IMR-90 (cell line): Measurements from ENCODE around the gene RAB5B. TPM values are rescaled to one million over a fixed set of nuclear protein-coding genes. Genes with fewer than 3 reads are reported as not detected.

ENCODE experiments used
- ATAC-seq: fragments of 200-7000 bp; cut with Tn5 transposase; 2 replicates; pipeline ENCODE4 v1.9.1; 2020; ENCODE audit warnings: low read depth, mild to moderate bottlenecking, moderate library complexity
- BruUV-seq: library from RNA; stranded (reverse); fragments of 400-500 nt; replicated peaks from 2 replicates; lab custom pipeline; 2021; lab: Mats Ljungman, UMichigan
- CTCF ChIA-PET: fragments of 300-600 bp; formaldehyde crosslinking; extraction: SDS; loops from one replicate; lab custom pipeline; 2021; ENCODE audit warnings: antibody characterized with exemption; lab: Yijun Ruan, JAX
- POLR2A ChIA-PET: fragments of 300-600 bp; sonication (Branson Sonifier 250); formaldehyde crosslinking; loops from one replicate; lab custom pipeline; 2022; ENCODE audit warnings: antibody characterized with exemption; ENCODE audit not compliant: unreplicated experiment; lab: Charles Lee
- DNase-seq: peaks from one replicate; pipeline ENCODE4 v3.0.0; 2013
- H2AFZ ChIP-seq: replicated peaks from 2 replicates; pipeline ENCODE3; 2013; ENCODE audit warnings: low read length, mild to moderate bottlenecking; ENCODE audit not compliant: poor library complexity
- H2AK5ac ChIP-seq: 2 replicates; pipeline ENCODE4 v1.6.1; 2013; ENCODE audit warnings: low read depth, low read length, inconsistent platforms
- H2AK9ac ChIP-seq: replicated peaks from 2 replicates; pipeline ENCODE3; 2013; ENCODE audit warnings: mild to moderate bottlenecking, low read depth, low read length, moderate library complexity; ENCODE audit not compliant: poor library complexity
- H2BK120ac ChIP-seq: 2 replicates; pipeline ENCODE4 v1.6.1; 2013; ENCODE audit warnings: low read depth, low read length, inconsistent platforms
- H2BK15ac ChIP-seq: 3 replicates; pipeline ENCODE4 v1.6.1; 2013; ENCODE audit warnings: low read depth, low read length, inconsistent platforms
- H2BK20ac ChIP-seq: 2 replicates; pipeline ENCODE4 v1.6.1; 2013; ENCODE audit warnings: low read depth, mild to moderate bottlenecking, inconsistent platforms, low read length, moderate library complexity
- H2BK5ac ChIP-seq: 2 replicates; pipeline ENCODE4 v1.6.1; 2013; ENCODE audit warnings: mild to moderate bottlenecking, low read depth, low read length, inconsistent platforms; ENCODE audit not compliant: poor library complexity, severe bottlenecking
- H3K14ac ChIP-seq: replicated peaks from 2 replicates; pipeline ENCODE4 v1.6.1; 2013; ENCODE audit warnings: low read depth, low read length, inconsistent platforms
- H3K18ac ChIP-seq: 2 replicates; pipeline ENCODE4 v1.6.1; 2013; ENCODE audit warnings: low read depth, low read length, control low read depth
- H3K23ac ChIP-seq: 2 replicates; pipeline ENCODE4 v1.6.1; 2013; ENCODE audit warnings: low read depth, low read length, inconsistent platforms
- H3K27ac ChIP-seq: 2 replicates; pipeline ENCODE4 v1.5.1; 2013; ENCODE audit warnings: mild to moderate bottlenecking, control low read depth, low read length; ENCODE audit not compliant: insufficient read depth
- H3K27me3 ChIP-seq: 2 replicates; pipeline ENCODE4 v1.6.1; 2013; ENCODE audit warnings: low read length; ENCODE audit not compliant: control insufficient read depth, insufficient read depth
- H3K36me3 ChIP-seq: 2 replicates; pipeline ENCODE4 v1.6.1; 2013; ENCODE audit warnings: low read length, mixed read lengths; ENCODE audit not compliant: control insufficient read depth, insufficient read depth
- H3K4ac ChIP-seq: 2 replicates; pipeline ENCODE4 v1.6.1; 2013; ENCODE audit warnings: low read depth, low read length, inconsistent platforms
- H3K4me1 ChIP-seq: 2 replicates; pipeline ENCODE4 v1.6.1; 2013; ENCODE audit warnings: low read length, mixed read lengths; ENCODE audit not compliant: control insufficient read depth, insufficient read depth
- H3K4me2 ChIP-seq: 2 replicates; pipeline ENCODE4 v1.6.1; 2013; ENCODE audit warnings: low read depth, mild to moderate bottlenecking, control low read depth, low read length, moderate library complexity
- H3K4me3 ChIP-seq: 2 replicates; pipeline ENCODE4 v1.5.1; 2013; ENCODE audit warnings: low read depth, mild to moderate bottlenecking, control low read depth, low read length, moderate library complexity; ENCODE audit not compliant: insufficient read depth
- H3K56ac ChIP-seq: 2 replicates; pipeline ENCODE4 v1.6.1; 2013; ENCODE audit warnings: low read length, inconsistent platforms; ENCODE audit not compliant: insufficient read depth; ENCODE audit errors: extremely low read depth
- H3K79me1 ChIP-seq, 2 experiments: 2 replicates each; pipeline ENCODE4 v1.6.1; 2013; ENCODE audit warnings: low read length in 2 of 2, inconsistent platforms in 1 of 2, low read depth in 1 of 2
- H3K9ac ChIP-seq: 2 replicates; pipeline ENCODE4 v1.6.1; 2013; ENCODE audit warnings: low read depth, low read length, control low read depth
- H3K9me1 ChIP-seq: 2 replicates; pipeline ENCODE4 v1.6.1; 2013; ENCODE audit warnings: low read length, inconsistent platforms; ENCODE audit not compliant: insufficient read depth
- H3K9me3 ChIP-seq: 2 replicates; pipeline ENCODE4 v1.6.1; 2013; ENCODE audit warnings: low read length; ENCODE audit not compliant: control insufficient read depth, insufficient read depth
- H4K20me1 ChIP-seq: 2 replicates; pipeline ENCODE4 v1.6.1; 2013; ENCODE audit warnings: low read length, inconsistent platforms; ENCODE audit not compliant: insufficient read depth
- H4K5ac ChIP-seq: 2 replicates; pipeline ENCODE4 v1.6.1; 2013; ENCODE audit warnings: mild to moderate bottlenecking, low read depth, low read length, control low read depth
- H4K8ac ChIP-seq, 2 experiments: 2 replicates each; pipeline ENCODE4 v1.6.1; 2013; ENCODE audit warnings: low read depth in 2 of 2, low read length in 2 of 2, control low read depth in 1 of 2, inconsistent platforms in 1 of 2
- H4K91ac ChIP-seq: 2 replicates; pipeline ENCODE4 v1.6.1; 2013; ENCODE audit warnings: low read depth, low read length, inconsistent platforms; ENCODE audit not compliant: insufficient read depth
- BHLHE40 ChIP-seq: fragments of 150-350 bp; IDR thresholded peaks from 2 replicates; pipeline ENCODE4 v1.6.1; 2016; ENCODE audit warnings: mild to moderate bottlenecking, low read depth, low read length
- CHD1 ChIP-seq: IDR thresholded peaks from 2 replicates; pipeline ENCODE4 v1.6.1; 2012; ENCODE audit warnings: low read depth, low read length, improper control_type of control experiment
- POLR2A ChIP-seq: IDR thresholded peaks from 2 replicates; pipeline ENCODE4 v1.6.1; 2012; ENCODE audit warnings: mild to moderate bottlenecking, low read depth, low read length
- RFX5 ChIP-seq: IDR thresholded peaks from 2 replicates; pipeline ENCODE4 v1.8.0; 2012; ENCODE audit warnings: low read depth, mild to moderate bottlenecking, low read length, moderate library complexity
- SMC3 ChIP-seq: fragments of 150-350 bp; IDR thresholded peaks from 2 replicates; pipeline ENCODE4 v1.6.1; 2016; ENCODE audit warnings: low read depth, mild to moderate bottlenecking, antibody characterized with exemption, low read length, moderate library complexity
- WGBS, 2 experiments: methylation state at CpG; one replicate each; pipeline versions ENCODE4 v1.1.5 to v1.1.7; 2013; ENCODE audit warnings: missing lambda C conversion rate in 2 of 2; ENCODE audit not compliant: insufficient read length in 1 of 2; ENCODE audit errors: extremely low coverage in 2 of 2; 5-methylcytosine and 5-hydroxymethylcytosine counted together
- dilution Hi-C: fragments of 300-500 bp; cut with HindIII; formaldehyde crosslinking; loops from one replicate; pipeline ENCODE4 v1.14.3; 2018; ENCODE audit warnings: low sequenced_read_pairs; ENCODE audit not compliant: unreplicated experiment
- in situ Hi-C: fragments of 300-500 bp; cut with MboI; formaldehyde crosslinking; loops from 3 replicates; pipeline ENCODE4 v1.14.3; 2019; ENCODE audit warnings: low sequenced_read_pairs, inconsistent platforms, mixed read lengths
- intact Hi-C: fragments of 100-400 bp; cut with micrococcal nuclease; formaldehyde crosslinking; loops from 2 replicates; pipeline ENCODE4 v1.10.0; 2022
- polyA plus RNA-seq, 3 experiments: library from polyadenylated mRNA; depleted of rRNA; stranded (reverse); fragments of >200 nt; gene quantifications; 2 replicates each; pipeline ENCODE4 v1.2.3, GENCODE V29; 2012; ENCODE audit warnings: low replicate concordance in 1 of 3
- total RNA-seq: library from RNA; depleted of rRNA; stranded (reverse); fragments of >200 nt; gene quantifications from 2 replicates; pipeline ENCODE4 v1.2.3, GENCODE V29; 2012
- TF ChIP-seq, protein P1 (sequence below): fragments of 150-350 bp; IDR thresholded peaks from 2 replicates; pipeline ENCODE4 v1.6.1; 2017; ENCODE audit warnings: mild to moderate bottlenecking, antibody characterized with exemption, low read length, low read depth

The RAB5B gene
- total and polyA plus RNA-seq, 2 of the 4 experiments (the other 2 are of a cell fraction), result 56.5 to 99.2 TPM

- no TSS peak for BruUV-seq
- ChIA-PET CTCF (no interaction called here), POLR2A (no interaction called here)
- DNase-seq (no peak), ATAC-seq (peak; percentile 15)
- H4K91ac ChIP-seq, result peak within 1 kb of the TSS; percentile 86; the same call in 1 of the 2 replicates
- peak within 1 kb of the TSS; percentile 63 for H3K4me3 ChIP-seq
- peak within 1 kb of the TSS; percentile 93 for H3K14ac ChIP-seq
- peak within 1 kb of the TSS; percentile 95 for H3K4me2 ChIP-seq
- peak within 1 kb of the TSS; percentile 12 for H2AK5ac ChIP-seq
- H3K4ac ChIP-seq, result peak within 1 kb of the TSS; percentile 77
- peak within 1 kb of the TSS; percentile 31; the same call in 1 of the 2 replicates for H3K18ac ChIP-seq
- dilution Hi-C loops (no loop called here), intact Hi-C loops (no loop called here), in situ Hi-C loops (no loop called here)
- no peaks in the 10 kb centered on the region for H3K27me3 ChIP-seq
- no peaks in the 10 kb centered on the region; the same call in 1 of the 2 replicates for H3K36me3 ChIP-seq
- H2BK15ac ChIP-seq, result no peak within 1 kb of the TSS
- peak within 1 kb of the TSS; percentile 47 for H4K5ac ChIP-seq
- peak within 1 kb of the TSS; percentile 93 for H2AK9ac ChIP-seq
- H4K8ac ChIP-seq, result peak within 1 kb of the TSS; percentile 85 to 86
- H2AFZ ChIP-seq, result peak within 1 kb of the TSS; percentile 95
- H2BK5ac ChIP-seq, result peak within 1 kb of the TSS; percentile 67
- H3K56ac ChIP-seq, result peak within 1 kb of the TSS; percentile 25; the same call in 1 of the 2 replicates
- H2BK120ac ChIP-seq, result peak within 1 kb of the TSS; percentile 16; the same call in 1 of the 2 replicates
- no peaks in the 10 kb centered on the region for H4K20me1 ChIP-seq
- H3K79me1 ChIP-seq, result peaks cover 10 to 45% of the 10 kb centered on the region in 2 experiments; a peak in 3 of 4 replicates
- H3K23ac ChIP-seq, result peak within 1 kb of the TSS; percentile 88
- H3K27ac ChIP-seq, result peak within 1 kb of the TSS; percentile 60
- peaks cover 6% of the 10 kb centered on the region; the same call in 1 of the 2 replicates for H3K9me1 ChIP-seq
- peaks cover 7% of the 10 kb centered on the region for H3K4me1 ChIP-seq
- no peaks in the 10 kb centered on the region for H3K9me3 ChIP-seq
- no peak for TF ChIP-seq RFX5
- TF ChIP-seq CHD1, result no peak
- TF ChIP-seq SMC3, result no peak
- no peak for TF ChIP-seq BHLHE40
- TF ChIP-seq, protein P1, sequence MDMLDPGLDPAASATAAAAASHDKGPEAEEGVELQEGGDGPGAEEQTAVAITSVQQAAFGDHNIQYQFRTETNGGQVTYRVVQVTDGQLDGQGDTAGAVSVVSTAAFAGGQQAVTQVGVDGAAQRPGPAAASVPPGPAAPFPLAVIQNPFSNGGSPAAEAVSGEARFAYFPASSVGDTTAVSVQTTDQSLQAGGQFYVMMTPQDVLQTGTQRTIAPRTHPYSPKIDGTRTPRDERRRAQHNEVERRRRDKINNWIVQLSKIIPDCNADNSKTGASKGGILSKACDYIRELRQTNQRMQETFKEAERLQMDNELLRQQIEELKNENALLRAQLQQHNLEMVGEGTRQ, result no peak
- TF ChIP-seq POLR2A, result no peak
- H2BK20ac ChIP-seq, result no peak within 1 kb of the TSS
- no CpG with 5 or more reads among the region's 4 CpGs for WGBS, 2 experiments
- peak within 1 kb of the TSS; percentile 40 for H3K9ac ChIP-seq
These were observed 7.9 kb upstream of the RAB5B start, which contains the start of gene PMEL for GRCh38 chr12:55965941-55966407. PMEL (minus strand) TSS chr12:55966042; CDS start chr12:55966011, 31 bp downstream.
